Measurements from ENCODE around the gene CACNA1S. TPM values are rescaled to one million over a fixed set of nuclear protein-coding genes. Genes with fewer than 3 reads are reported as not detected.

Gene CACNA1S
- total RNA-seq, 1 donor from 2014 or later = 0.06 TPM

DNA sequence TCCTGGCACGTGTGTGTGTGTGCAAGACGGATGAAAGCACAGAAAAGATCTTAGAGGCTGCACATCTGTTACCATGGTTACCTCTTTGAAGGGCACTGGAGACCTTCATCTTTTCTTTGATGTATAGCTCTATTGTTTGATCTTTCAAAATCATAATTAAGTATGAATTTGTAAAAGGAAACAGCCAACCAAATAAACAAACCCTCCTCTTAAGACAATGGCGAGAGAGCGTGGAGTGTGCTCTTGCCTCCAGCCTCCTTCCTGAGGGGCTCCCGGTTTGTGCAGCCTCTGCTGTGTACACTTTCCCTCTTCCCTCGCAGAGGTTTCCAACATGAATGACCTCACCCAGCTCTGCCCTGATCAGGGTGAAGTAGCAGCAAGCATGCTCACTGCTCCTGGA, 27.9 kb downstream of the CACNA1S start:
- no peaks in the 10 kb centered on the region for H3K36me3 ChIP-seq
- TF ChIP-seq, protein P1, sequence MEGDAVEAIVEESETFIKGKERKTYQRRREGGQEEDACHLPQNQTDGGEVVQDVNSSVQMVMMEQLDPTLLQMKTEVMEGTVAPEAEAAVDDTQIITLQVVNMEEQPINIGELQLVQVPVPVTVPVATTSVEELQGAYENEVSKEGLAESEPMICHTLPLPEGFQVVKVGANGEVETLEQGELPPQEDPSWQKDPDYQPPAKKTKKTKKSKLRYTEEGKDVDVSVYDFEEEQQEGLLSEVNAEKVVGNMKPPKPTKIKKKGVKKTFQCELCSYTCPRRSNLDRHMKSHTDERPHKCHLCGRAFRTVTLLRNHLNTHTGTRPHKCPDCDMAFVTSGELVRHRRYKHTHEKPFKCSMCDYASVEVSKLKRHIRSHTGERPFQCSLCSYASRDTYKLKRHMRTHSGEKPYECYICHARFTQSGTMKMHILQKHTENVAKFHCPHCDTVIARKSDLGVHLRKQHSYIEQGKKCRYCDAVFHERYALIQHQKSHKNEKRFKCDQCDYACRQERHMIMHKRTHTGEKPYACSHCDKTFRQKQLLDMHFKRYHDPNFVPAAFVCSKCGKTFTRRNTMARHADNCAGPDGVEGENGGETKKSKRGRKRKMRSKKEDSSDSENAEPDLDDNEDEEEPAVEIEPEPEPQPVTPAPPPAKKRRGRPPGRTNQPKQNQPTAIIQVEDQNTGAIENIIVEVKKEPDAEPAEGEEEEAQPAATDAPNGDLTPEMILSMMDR (IDR thresholded peaks at IDR 0.05) = no peak
- H3K27ac ChIP-seq = no peak overlapping the region
- H3K4me1 ChIP-seq = no peaks in the 10 kb centered on the region
- intact Hi-C loops (cut with DNase I) = no loop called here
- H3K4me3 ChIP-seq = no peak overlapping the region
- no peaks in the 10 kb centered on the region for H3K9me3 ChIP-seq
- no peak for ATAC-seq
- DNase-seq = no peak
- H3K27me3 ChIP-seq (ENCODE audit: low read depth) = no peaks in the 10 kb centered on the region

GRCh38 chr1:201083741-201084140, 28.5 kb downstream of the CACNA1S start:
- no peak for ATAC-seq
- no peak overlapping the region for H3K4me3 ChIP-seq
- H3K27ac ChIP-seq = no peak overlapping the region
- no peaks in the 10 kb centered on the region for H3K4me1 ChIP-seq
- no peaks in the 10 kb centered on the region for H3K27me3 ChIP-seq (ENCODE audit: low read depth)
- no peaks in the 10 kb centered on the region for H3K36me3 ChIP-seq
- DNase-seq = no peak
- TF ChIP-seq, protein P1 (IDR thresholded peaks at IDR 0.05) = no peak
- H3K9me3 ChIP-seq = no peaks in the 10 kb centered on the region
- intact Hi-C loops (cut with DNase I) = no loop called here

DNA sequence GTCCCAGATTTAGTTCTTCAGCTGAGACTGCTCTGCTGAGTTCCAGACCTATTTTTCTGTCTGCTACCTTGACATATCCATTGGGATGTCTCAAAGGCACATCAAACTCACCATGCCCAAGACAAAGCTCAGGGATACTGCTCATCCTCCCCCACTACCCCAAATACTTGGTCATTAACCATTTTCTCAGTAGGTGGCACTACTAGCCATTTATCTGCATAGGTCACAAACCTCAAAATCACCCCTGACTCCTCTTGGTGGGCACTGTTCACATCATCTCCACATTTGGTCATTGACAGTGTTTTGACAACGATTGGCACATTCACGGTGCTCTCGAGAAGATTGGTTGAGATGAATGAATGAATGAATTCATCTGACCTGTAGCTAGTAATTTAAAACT, 32.1 kb downstream of the CACNA1S start:
- H3K4me3 ChIP-seq = no peak overlapping the region
- intact Hi-C loops (cut with DNase I) = no loop called here

DNA sequence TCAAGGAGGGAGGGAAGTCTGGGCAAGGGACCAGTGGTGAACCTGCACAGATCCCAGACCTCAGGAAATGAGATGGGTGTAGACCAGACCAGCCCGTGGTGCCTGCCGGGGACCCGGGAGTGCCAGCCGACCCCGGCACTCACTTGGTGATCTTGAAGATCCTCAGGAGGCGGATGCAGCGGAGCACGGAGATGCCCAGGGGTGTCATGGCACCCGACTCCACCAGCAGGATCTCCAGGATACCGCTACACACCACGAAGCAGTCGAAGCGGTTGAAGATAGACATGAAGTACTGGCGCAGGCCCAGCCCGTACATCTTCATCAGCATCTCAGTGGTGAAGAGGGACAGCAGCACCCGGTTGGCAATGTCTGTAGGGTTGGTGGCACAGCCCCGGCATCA, 34.5 kb downstream of the CACNA1S start:
- TF ChIP-seq, protein P1 (IDR thresholded peaks at IDR 0.05) = no peak
- no peak overlapping the region for H3K4me3 ChIP-seq
- intact Hi-C loops (cut with DNase I) = no loop called here
- no peaks in the 10 kb centered on the region for H3K27me3 ChIP-seq (ENCODE audit: low read depth)
- no peaks in the 10 kb centered on the region for H3K4me1 ChIP-seq
- no peak for ATAC-seq
- no peak overlapping the region for H3K27ac ChIP-seq
- H3K36me3 ChIP-seq = no peaks in the 10 kb centered on the region
- no peak for DNase-seq
- no peaks in the 10 kb centered on the region for H3K9me3 ChIP-seq

More for the DNA sequence above, 32.1 kb downstream of the CACNA1S start:
- TF ChIP-seq, protein P1 (IDR thresholded peaks at IDR 0.05) = no peak
- H3K9me3 ChIP-seq = no peaks in the 10 kb centered on the region
- H3K36me3 ChIP-seq = no peaks in the 10 kb centered on the region
- H3K27me3 ChIP-seq (ENCODE audit: low read depth) = no peaks in the 10 kb centered on the region
- H3K4me1 ChIP-seq = no peaks in the 10 kb centered on the region
- no peak for DNase-seq
- no peak for ATAC-seq
- no peak overlapping the region for H3K27ac ChIP-seq

DNA sequence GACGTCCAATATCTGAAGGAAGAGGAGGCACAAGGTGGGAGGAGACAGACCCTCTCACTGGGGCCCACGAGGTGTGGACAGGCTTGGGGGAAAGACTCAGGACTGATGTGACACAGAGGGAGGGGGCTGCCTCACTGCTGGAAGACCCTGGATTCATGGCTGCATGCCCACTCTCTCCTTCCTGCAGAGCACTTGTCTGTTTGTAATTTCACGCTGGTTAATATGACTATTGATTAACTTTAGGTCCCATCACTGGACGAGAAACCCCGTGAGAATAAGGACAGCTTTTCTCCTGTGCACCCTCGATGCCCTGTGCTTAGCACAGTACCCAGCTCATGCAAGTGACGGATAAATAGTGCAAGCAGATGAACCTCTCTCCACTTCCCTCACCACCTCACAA, 35.1 kb downstream of the CACNA1S start:
- DNase-seq (no peak), ATAC-seq (no peak)
- intact Hi-C loops (cut with DNase I) = no loop called here
- Histone ChIP-seq H3K4me3 (no peak overlapping the region), H3K27me3 (ENCODE audit: low read depth) (no peaks in the 10 kb centered on the region), H3K36me3 (no peaks in the 10 kb centered on the region), H3K27ac (no peak overlapping the region), H3K9me3 (no peaks in the 10 kb centered on the region), H3K4me1 (no peaks in the 10 kb centered on the region)
- TF ChIP-seq, protein P1 (IDR thresholded peaks at IDR 0.05) = no peak

DNA sequence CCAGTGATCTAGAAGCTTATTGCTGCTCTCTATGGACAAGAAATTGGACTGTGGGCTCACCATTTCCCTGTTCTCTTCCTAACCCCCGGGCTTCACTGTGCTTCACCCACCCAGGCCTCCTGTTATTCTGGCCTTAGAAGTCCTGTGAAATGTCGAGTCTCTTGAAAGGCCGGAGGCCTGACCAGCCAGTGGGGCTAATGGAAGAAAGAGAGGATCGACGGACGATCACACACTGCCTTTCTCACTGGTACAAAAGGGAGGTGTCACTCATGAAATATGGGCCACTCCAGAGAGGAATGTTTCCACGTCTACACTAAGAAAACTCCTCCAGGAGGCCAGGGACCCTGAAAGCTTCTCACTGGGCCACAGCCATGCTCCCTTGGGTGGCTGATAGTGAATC, 36.1 kb downstream of the CACNA1S start:
- Histone ChIP-seq H3K9me3 (no peaks in the 10 kb centered on the region), H3K27ac (no peak overlapping the region), H3K36me3 (no peaks in the 10 kb centered on the region), H3K27me3 (ENCODE audit: low read depth) (no peaks in the 10 kb centered on the region), H3K4me1 (no peaks in the 10 kb centered on the region), H3K4me3 (no peak overlapping the region)
- DNase-seq = no peak
- no peak for ATAC-seq
- TF ChIP-seq, protein P1 (IDR thresholded peaks at IDR 0.05) = no peak
- intact Hi-C loops (cut with DNase I) = no loop called here
